Measurements from ENCODE around the gene MAMLD1. TPM values are rescaled to one million over a fixed set of nuclear protein-coding genes. Genes with fewer than 3 reads are reported as not detected.

Gene MAMLD1
- total RNA-seq, 1 donor from 2014 or later = 2.8 TPM

GRCh38 chrX:150475461-150475860, 112.3 kb downstream of the MAMLD1 start:
- TF ChIP-seq CTCF (IDR thresholded peaks at IDR 0.05; ENCODE audit: unreplicated experiment) = no peak
- no peak overlapping the region for H3K27ac Mint-ChIP-seq (ENCODE audit: unreplicated experiment)
- no peaks in the 10 kb centered on the region for H3K9me3 Mint-ChIP-seq (ENCODE audit: unreplicated experiment)
- no peak overlapping the region for H3K4me3 Mint-ChIP-seq (ENCODE audit: unreplicated experiment)
- H3K4me1 Mint-ChIP-seq (ENCODE audit: unreplicated experiment) = no peaks in the 10 kb centered on the region
- DNase-seq (ENCODE audit: low spot score) = no peak
- no peaks in the 10 kb centered on the region for H3K36me3 Mint-ChIP-seq (ENCODE audit: low read depth, unreplicated experiment)
- peaks cover 3% of the 10 kb centered on the region for H3K27me3 Mint-ChIP-seq (ENCODE audit: unreplicated experiment)

- no peaks in the 10 kb centered on the region for H3K36me3 Mint-ChIP-seq (ENCODE audit: low read depth, unreplicated experiment)
- H3K27me3 Mint-ChIP-seq (ENCODE audit: unreplicated experiment) = no peaks in the 10 kb centered on the region
- TF ChIP-seq CTCF (IDR thresholded peaks at IDR 0.05; ENCODE audit: unreplicated experiment) = no peak
- H3K27ac Mint-ChIP-seq (ENCODE audit: unreplicated experiment) = no peak overlapping the region
- no peaks in the 10 kb centered on the region for H3K4me1 Mint-ChIP-seq (ENCODE audit: unreplicated experiment)
- no peak for DNase-seq (ENCODE audit: low spot score)
- H3K4me3 Mint-ChIP-seq (ENCODE audit: unreplicated experiment) = no peak overlapping the region
- no peaks in the 10 kb centered on the region for H3K9me3 Mint-ChIP-seq (ENCODE audit: unreplicated experiment)
These were observed 113.1 kb downstream of the MAMLD1 start for GRCh38 chrX:150476164-150476699.

- H3K4me3 Mint-ChIP-seq (ENCODE audit: unreplicated experiment) = no peak overlapping the region
These were observed 114.3 kb downstream of the MAMLD1 start for GRCh38 chrX:150477371-150477770.

GRCh38 chrX:150478496-150479492, 115.7 kb downstream of the MAMLD1 start:
- H3K9me3 Mint-ChIP-seq (ENCODE audit: unreplicated experiment) = no peaks in the 10 kb centered on the region
- H3K36me3 Mint-ChIP-seq (ENCODE audit: low read depth, unreplicated experiment) = no peaks in the 10 kb centered on the region
- H3K4me3 Mint-ChIP-seq (ENCODE audit: unreplicated experiment) = no peak overlapping the region
- no peaks in the 10 kb centered on the region for H3K4me1 Mint-ChIP-seq (ENCODE audit: unreplicated experiment)
- H3K27me3 Mint-ChIP-seq (ENCODE audit: unreplicated experiment) = no peaks in the 10 kb centered on the region
- no peak for TF ChIP-seq CTCF (IDR thresholded peaks at IDR 0.05; ENCODE audit: unreplicated experiment)
- DNase-seq (ENCODE audit: low spot score) = no peak
- no peak overlapping the region for H3K27ac Mint-ChIP-seq (ENCODE audit: unreplicated experiment)

More at GRCh38 chrX:150477371-150477770, 114.3 kb downstream of the MAMLD1 start:
- no peaks in the 10 kb centered on the region for H3K27me3 Mint-ChIP-seq (ENCODE audit: unreplicated experiment)
- H3K9me3 Mint-ChIP-seq (ENCODE audit: unreplicated experiment) = no peaks in the 10 kb centered on the region
- no peak for DNase-seq (ENCODE audit: low spot score)
- no peak for TF ChIP-seq CTCF (IDR thresholded peaks at IDR 0.05; ENCODE audit: unreplicated experiment)
- no peaks in the 10 kb centered on the region for H3K4me1 Mint-ChIP-seq (ENCODE audit: unreplicated experiment)
- H3K36me3 Mint-ChIP-seq (ENCODE audit: low read depth, unreplicated experiment) = no peaks in the 10 kb centered on the region
- no peak overlapping the region for H3K27ac Mint-ChIP-seq (ENCODE audit: unreplicated experiment)

Data from endothelial cell (in vitro differentiated cells).